ENCODE results near the gene TMEM144. TPM values are rescaled to one million over a fixed set of nuclear protein-coding genes. Genes with fewer than 3 reads are reported as not detected.

The TMEM144 gene
- polyA plus RNA-seq: under 1 TPM in 2 of 3 donors, not detected in 1; 0.36 TPM

DNA sequence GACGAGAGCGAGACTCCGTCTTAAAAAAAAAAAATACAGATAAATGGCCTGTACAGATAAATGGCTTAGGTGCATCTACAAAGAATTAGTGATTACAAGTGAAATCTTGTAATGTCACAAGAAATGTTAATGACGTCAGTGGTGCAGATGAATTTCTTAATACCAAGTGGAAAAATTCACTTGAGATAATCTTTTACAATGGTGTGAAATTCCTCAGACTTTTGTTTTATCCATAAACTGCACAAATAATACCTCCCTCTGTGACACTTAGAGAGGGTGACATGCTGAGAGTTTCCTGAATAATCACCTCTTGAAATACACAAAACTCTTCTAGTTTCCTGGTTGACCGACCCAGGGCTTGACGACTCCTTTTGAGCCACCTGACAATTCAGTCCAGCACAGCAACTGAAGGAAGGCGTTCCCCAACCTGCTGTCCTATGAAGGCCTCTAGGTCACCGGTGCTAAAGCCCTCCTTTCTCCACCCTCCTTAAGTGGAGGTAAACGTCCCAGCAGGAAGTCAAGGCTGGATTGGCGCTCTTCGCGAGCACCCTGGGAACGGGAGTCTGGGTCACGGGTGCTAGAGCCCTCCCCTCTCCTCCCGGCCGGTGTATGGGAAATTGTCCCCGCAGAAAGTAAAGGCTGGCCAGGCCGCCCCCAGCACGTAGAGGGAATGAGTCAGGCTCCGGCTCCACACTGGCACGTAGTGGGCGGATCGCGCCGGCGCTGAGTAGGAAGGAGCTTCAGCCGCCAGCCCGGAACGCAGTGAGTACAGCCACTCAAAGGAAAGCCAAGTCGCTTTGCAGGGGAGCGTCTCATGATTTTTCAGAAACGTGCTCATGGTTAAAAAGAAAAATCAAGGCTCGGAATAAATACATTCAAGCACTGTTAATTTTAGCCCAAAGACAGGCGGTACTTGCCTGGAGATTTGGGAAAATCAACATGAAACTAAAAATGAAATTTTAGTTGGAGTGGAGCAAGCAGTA, at the start of gene TMEM144:
Gene TMEM144, plus strand, starts transcription at position 662 of the 983 bp plus-strand sequence. CDS start 2,182 bp downstream, outside the sequence.
- H3K4me3 Mint-ChIP-seq: peak within 1 kb of the TSS; percentile 79 to 86 (median 83)
- H3K27me3 Mint-ChIP-seq (ENCODE audit: low read depth in 3 of 3): peaks cover 0 to 4% (median 0%) of the 10 kb centered on the region in 3 donors
- H3K36me3 Mint-ChIP-seq: no peaks in the 10 kb centered on the region
- H3K9me3 Mint-ChIP-seq: peaks cover 0 to 11% (median 3%) of the 10 kb centered on the region in 6 donors
- DNase-seq: peak; percentile 1 to 16 (median 1)
- peak within 1 kb of the TSS in 2 of 6 donors; percentile 59 to 65 for H3K27ac Mint-ChIP-seq
- peaks cover 17 to 26% of the 10 kb centered on the region in 2 donors for H3K4me1 Mint-ChIP-seq

DNA sequence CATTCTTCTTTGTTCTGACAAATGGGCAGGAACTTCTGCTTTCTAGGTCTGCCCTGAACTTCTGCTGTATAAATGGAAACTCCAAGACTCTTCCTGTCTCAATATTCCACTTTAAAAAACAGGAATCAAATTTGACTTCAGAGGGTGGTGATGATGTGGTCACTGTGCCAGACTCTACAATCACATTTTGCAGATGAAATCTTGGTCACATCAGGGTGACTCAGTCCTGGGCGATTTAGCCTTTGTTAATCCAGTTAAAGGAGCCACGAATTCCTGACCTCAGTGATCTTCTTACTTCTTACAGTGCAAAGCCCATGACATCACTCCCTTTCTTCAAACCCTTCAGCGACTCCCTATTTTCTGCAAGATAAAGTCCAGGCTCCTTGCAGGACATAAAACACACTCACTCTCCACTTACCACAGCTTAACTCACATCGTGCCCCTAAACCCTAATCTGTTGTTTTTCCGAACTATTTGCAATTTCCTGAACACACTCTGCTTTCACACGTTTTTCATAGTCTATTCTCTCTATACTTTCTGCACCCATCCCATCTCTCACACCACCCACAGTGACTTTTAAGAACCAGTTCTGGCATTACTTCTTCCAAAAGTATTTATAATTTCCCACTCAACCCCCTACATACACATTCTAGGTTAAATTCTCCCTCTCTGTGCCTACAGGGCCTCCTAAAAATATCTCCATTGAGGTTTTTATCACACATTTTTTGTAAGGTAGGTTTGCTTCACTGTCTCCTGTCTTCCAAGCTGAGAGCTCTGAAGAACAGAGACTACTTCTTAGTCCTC, 48.5 kb upstream of the TMEM144 start:
- no peak overlapping the region for H3K4me3 Mint-ChIP-seq
- no peak overlapping the region for H3K27ac Mint-ChIP-seq
- no peak for DNase-seq
- no peaks in the 10 kb centered on the region for H3K27me3 Mint-ChIP-seq (ENCODE audit: low read depth in 3 of 3)
- H3K36me3 Mint-ChIP-seq: no peaks in the 10 kb centered on the region
- peaks cover 0 to 13% (median 6%) of the 10 kb centered on the region in 6 donors for H3K9me3 Mint-ChIP-seq
- H3K4me1 Mint-ChIP-seq: no peaks in the 10 kb centered on the region

DNA sequence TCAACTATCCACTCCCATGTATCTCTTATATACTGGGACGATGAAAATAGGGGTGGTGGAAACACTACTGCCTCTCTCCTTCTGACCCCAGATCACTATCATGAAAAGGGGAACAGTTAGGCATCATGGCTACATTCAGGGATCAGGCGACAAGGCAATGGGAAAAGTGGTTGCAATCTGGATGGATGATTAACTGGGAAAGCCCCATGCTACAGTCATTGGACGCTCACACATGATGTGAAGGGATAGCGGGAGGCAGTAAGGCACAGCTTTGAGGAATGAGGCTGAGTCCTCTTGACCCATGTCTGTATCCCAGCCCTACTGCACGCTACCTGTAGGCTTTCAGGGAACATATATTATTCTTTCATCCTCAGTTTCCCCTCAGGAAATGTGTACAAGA, 47.7 kb upstream of the TMEM144 start:
- no peak for DNase-seq
- Mint-ChIP-seq H3K9me3 (peaks cover 0 to 13% (median 5%) of the 10 kb centered on the region in 6 donors), H3K4me3 (no peak overlapping the region), H3K27ac (no peak overlapping the region), H3K36me3 (no peaks in the 10 kb centered on the region), H3K4me1 (no peaks in the 10 kb centered on the region), H3K27me3 (ENCODE audit: low read depth in 3 of 3) (no peaks in the 10 kb centered on the region)

DNA sequence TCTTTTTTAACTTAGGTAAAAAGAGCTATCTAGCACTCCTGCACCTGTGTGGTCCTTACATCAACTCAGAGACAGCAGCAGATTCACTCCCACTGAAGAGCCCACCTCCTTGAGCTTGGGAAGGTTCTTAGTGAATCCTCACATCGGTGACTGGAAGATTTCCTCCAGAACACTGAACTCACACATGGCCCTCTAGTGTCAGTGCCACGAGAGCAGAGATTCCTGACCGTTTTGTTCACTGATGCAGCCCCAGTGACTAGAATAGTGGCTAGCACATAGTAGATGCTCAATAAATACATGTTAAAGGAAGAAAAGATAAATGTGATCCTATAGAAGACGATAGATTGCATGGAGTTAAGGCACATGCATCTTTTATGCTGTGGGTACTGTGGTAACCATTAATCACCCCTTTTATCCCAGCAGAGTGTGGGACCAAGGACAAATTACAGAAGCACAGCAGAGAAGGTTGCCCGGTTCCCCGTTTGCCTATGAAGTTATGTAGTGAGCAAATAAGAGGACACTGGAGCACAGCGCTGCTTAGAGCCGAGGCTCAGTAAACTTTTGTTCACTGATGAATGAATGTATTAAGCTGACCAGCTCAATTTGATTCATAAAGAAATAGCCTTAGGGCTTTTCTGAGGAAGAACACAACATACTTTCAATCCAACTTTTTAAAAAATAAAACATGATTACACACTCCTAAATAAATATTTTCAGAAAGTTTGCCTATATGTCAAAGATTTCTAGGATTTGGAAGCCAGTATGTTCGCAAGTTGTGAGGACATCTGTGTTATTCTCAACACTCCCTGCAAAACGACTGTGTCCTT, 46.1 kb upstream of the TMEM144 start:
- no peak overlapping the region for H3K4me3 Mint-ChIP-seq
- H3K9me3 Mint-ChIP-seq: peaks cover 0 to 13% (median 5%) of the 10 kb centered on the region in 6 donors
- no peaks in the 10 kb centered on the region for H3K27me3 Mint-ChIP-seq (ENCODE audit: low read depth in 3 of 3)
- no peaks in the 10 kb centered on the region for H3K36me3 Mint-ChIP-seq
- H3K27ac Mint-ChIP-seq: no peak overlapping the region
- H3K4me1 Mint-ChIP-seq: no peaks in the 10 kb centered on the region
- no peak for DNase-seq

DNA sequence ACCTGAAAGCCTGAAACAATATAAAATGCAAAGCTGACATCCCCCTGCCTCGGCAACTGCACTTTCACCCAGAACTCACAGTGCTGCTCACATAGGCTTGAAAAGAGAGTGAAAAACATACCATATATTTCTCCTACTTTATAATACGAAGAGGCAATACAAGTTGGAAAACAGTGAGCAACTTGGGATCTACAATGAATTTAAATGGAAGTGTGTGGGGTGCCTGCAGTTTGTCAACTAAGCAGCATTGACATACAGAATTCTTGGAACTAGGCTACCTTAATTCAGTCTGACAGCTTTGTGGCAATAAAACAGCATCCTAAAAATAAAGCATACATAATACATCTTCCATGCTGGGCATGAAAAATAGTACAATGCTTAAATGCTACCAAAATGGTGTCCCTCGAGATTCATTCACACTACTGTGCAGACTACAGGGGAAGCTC, 45.5 kb upstream of the TMEM144 start:
- no peak overlapping the region for H3K4me3 Mint-ChIP-seq
- no peaks in the 10 kb centered on the region for H3K4me1 Mint-ChIP-seq
- no peak overlapping the region for H3K27ac Mint-ChIP-seq
- H3K36me3 Mint-ChIP-seq: no peaks in the 10 kb centered on the region
- DNase-seq: no peak
- peaks cover 0 to 12% (median 5%) of the 10 kb centered on the region in 6 donors for H3K9me3 Mint-ChIP-seq
- peaks cover 0 to 3% (median 0%) of the 10 kb centered on the region in 3 donors for H3K27me3 Mint-ChIP-seq (ENCODE audit: low read depth in 3 of 3)

DNA sequence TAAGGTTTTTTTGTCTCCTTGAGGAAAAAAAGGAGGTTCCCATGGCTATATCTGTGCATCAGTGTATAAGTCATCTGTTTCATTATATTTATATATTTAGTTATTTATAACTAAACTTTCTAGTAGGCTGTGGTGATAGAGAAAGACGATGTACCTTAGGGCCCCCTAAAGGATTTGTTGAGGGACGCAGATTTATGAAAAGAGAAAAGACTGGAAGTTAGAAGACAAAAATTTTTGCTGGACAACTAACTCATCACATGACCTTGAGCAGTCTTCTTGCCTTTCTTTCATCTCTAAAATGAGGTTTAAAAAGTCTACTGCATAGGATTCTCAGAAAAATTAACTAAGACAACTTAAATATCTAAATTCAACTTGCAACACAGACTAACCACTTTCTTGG, 43.6 kb upstream of the TMEM144 start:
- H3K27ac Mint-ChIP-seq: no peak overlapping the region
- H3K9me3 Mint-ChIP-seq: peaks cover 0 to 13% (median 3%) of the 10 kb centered on the region in 6 donors
- no peak overlapping the region for H3K4me3 Mint-ChIP-seq
- H3K27me3 Mint-ChIP-seq (ENCODE audit: low read depth in 3 of 3): peaks cover 0 to 8% (median 0%) of the 10 kb centered on the region in 3 donors
- no peak for DNase-seq
- no peaks in the 10 kb centered on the region for H3K36me3 Mint-ChIP-seq
- no peaks in the 10 kb centered on the region for H3K4me1 Mint-ChIP-seq

DNA sequence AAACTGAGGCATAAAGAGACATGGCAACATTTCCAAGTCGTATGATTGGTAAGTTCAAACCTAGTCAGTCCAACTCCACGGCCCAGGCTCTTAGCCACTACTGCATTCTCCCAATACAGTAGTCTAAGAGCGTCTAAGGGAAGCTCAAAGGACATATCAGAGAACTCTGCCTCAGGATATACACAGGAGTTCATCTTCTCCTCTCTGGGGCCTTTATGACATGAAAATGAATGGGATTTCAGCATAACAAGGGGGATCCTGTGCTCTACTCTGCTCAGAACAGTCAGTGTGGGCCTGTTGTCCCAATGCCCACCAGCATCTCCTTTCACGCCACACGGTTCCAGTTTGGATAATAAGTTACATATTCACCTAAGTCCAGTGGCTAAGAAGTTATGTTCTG, 41.7 kb upstream of the TMEM144 start:
- DNase-seq: no peak
- H3K4me3 Mint-ChIP-seq: no peak overlapping the region
- peaks cover 0 to 12% (median 0%) of the 10 kb centered on the region in 3 donors for H3K27me3 Mint-ChIP-seq (ENCODE audit: low read depth in 3 of 3)
- H3K9me3 Mint-ChIP-seq: peaks cover 0 to 9% (median under 1%) of the 10 kb centered on the region in 6 donors
- H3K4me1 Mint-ChIP-seq: no peaks in the 10 kb centered on the region
- H3K27ac Mint-ChIP-seq: no peak overlapping the region
- no peaks in the 10 kb centered on the region for H3K36me3 Mint-ChIP-seq

DNA sequence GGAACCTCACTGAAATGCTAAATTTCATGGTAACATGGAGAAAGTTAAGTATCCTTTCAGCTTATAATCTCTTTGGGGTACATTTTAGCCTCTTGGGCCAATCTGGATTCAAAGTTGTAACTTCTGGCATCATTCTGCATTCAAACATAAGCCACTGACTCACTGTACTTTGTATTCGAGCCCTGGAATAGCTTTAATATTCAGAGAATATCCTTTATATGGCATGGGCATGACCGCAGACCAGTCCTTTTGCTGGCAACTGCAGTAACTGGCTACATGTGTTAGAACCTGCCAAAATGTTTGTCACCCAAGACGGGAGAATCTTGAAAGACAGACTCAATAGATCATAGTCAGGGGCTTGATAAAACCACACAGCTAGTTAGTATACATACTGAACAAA, 40.8 kb upstream of the TMEM144 start:
- DNase-seq: no peak
- no peaks in the 10 kb centered on the region for H3K36me3 Mint-ChIP-seq

DNA sequence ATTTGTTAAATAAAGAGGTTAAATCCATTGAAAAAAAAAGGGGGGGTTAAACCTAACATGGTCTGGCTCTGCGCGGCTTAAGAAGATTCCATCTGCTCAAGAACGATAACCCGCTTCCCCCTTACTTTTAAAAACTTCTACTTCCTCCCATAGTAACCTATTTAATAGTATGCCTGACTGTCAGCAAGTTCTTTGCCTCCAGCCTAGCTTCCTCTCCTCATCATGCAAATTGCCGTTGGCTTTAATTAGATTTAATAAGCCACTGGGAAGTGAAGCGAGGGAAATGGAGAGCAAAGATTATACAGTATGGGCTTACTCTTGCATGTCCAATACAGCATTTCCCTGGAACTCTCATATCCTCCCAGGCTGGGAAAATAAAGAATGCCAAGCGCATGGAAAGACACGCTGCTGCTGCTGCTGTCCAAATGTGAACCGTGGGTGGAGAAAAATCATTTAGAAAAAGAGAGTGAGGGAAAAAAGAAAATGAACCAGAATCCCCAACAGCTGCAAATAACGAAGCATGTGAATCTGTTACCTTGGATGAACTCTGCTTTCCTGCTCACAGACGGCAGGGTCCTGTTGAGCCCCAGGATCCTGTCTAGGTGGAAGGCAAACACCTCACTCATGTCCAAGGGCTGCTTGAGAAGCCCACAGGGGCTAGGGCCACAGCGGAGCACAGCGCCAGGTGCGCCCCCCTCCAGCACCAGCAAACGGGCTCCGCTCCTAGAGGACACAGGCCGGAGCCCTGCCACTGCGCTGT, 40.2 kb upstream of the TMEM144 start:
- Mint-ChIP-seq H3K36me3 (no peaks in the 10 kb centered on the region), H3K4me1 (no peaks in the 10 kb centered on the region), H3K27me3 (ENCODE audit: low read depth in 3 of 3) (peaks cover 0 to 12% (median 0%) of the 10 kb centered on the region in 3 donors), H3K4me3 (no peak overlapping the region), H3K9me3 (peaks cover 0 to 4% (median 0%) of the 10 kb centered on the region in 6 donors), H3K27ac (no peak overlapping the region)
- DNase-seq: no peak

More for the DNA sequence above, 40.8 kb upstream of the TMEM144 start:
- H3K4me1 Mint-ChIP-seq: no peaks in the 10 kb centered on the region
- H3K9me3 Mint-ChIP-seq: peaks cover 0 to 4% (median 0%) of the 10 kb centered on the region in 6 donors
- H3K27ac Mint-ChIP-seq: no peak overlapping the region
- peaks cover 0 to 12% (median 0%) of the 10 kb centered on the region in 3 donors for H3K27me3 Mint-ChIP-seq (ENCODE audit: low read depth in 3 of 3)
- H3K4me3 Mint-ChIP-seq: no peak overlapping the region

DNA sequence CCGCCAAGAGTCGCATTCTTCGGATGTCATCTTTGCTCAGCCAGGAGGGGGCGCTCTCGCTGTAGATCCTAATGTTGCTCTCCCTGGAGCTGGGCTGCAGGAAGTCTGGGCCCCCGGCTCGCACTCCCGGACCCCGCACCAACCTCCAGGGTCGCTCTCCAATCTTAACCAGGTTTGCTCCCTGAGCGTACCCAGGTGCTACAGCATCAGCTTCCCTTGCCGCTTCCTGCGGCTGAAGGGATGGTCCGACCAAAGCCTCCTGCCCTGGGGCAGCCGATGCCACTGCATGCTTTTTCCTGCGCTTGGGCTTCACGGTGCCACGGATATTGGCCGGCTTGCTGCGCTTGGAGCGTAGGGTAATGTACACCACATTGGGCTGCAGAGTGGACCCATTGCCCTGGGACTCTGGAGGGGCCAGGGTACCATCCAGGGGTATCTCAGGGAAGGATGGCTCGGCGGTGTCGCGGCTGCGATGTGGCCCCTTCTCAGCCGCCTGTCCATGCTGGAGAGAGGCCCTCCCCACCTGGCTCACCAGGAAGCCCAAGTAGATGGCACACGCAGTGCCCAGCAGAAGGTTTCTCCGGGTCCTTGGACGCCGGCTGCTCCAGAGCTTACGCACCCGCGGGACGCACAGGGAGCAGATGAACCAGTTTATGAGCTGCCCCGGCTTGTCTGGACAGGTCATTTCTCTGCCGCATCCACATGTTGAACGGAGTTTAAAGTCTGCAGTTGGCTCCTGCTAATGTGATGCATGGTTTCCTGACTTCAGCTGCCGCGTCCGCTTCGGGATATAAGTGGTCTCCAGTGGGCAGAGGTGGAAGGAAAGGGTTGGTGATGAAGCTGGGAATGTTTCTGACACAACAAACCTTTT, 39.4 kb upstream of the TMEM144 start:
- Mint-ChIP-seq H3K36me3 (no peaks in the 10 kb centered on the region), H3K27ac (no peak overlapping the region), H3K4me3 (no peak overlapping the region), H3K4me1 (no peaks in the 10 kb centered on the region), H3K9me3 (peaks cover 0 to 4% (median 0%) of the 10 kb centered on the region in 6 donors), H3K27me3 (ENCODE audit: low read depth in 3 of 3) (peaks cover 0 to 12% (median 0%) of the 10 kb centered on the region in 3 donors)
- no peak for DNase-seq

DNA sequence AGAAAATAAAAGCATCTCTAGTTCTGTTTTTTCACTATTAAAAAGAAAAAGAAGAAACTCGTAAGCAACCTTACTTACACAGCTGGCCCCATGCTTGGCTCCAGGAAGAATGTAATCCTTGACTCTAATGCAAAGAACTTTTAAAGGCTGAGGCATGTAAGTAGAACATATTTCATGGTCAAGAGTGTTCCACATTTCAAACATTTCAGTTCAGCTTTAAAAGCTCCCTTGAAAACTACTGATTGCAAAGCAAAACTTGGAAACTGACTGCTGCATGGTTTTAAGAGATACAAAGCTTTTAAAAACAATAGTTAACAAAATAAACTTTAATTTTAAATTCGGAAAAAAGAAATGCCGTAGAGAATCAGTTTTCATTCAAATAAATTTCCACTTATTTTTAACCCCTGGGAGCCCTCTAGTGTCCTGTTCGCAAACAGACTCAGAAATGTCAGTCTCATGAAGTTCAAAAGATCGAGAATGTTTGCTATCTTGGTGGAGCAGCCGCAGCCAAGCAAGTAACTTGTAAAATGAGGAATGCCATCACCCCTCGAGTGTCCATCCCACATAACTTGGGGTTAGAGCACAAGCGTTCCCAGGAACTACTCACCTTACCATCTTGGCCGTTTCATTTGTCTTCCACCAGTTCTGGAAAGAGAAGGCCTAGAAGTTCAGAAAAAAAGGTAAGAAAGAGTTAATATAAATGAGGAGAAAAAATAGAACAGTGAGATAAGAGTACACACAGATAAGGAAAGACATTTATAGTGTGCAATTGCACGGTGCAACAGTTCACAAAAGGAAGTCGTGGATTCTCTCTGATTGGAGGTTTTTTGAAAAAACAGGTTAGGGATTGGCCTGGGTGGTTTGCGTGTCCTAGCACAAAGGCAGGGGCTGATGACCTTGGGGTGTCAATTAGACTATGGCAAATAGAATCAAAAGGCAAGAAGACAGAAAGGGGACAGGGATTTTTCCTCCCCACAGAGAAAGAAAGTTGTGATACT, 37.7 kb upstream of the TMEM144 start, which contains the start of gene GASK1B:
Gene GASK1B, minus strand, starts transcription at position 765 of the 998 bp plus-strand sequence. CDS start 1,650 bp downstream, outside the sequence.
- no peak within 1 kb of the TSS for H3K4me3 Mint-ChIP-seq
- no peaks in the 10 kb centered on the region for H3K4me1 Mint-ChIP-seq
- no peaks in the 10 kb centered on the region for H3K36me3 Mint-ChIP-seq
- DNase-seq: no peak
- peaks cover 0 to 12% (median 0%) of the 10 kb centered on the region in 3 donors for H3K27me3 Mint-ChIP-seq (ENCODE audit: low read depth in 3 of 3)
- H3K9me3 Mint-ChIP-seq: peaks cover 0 to 4% (median 1%) of the 10 kb centered on the region in 6 donors
- no peak within 1 kb of the TSS for H3K27ac Mint-ChIP-seq
